ENCODE measurements around the gene RIMKLA. TPM values are rescaled to one million over a fixed set of nuclear protein-coding genes. Genes with fewer than 3 reads are reported as not detected.

The RIMKLA gene
- total and polyA plus RNA-seq, 3 experiments from 2014 or later: 0.24 to 2.0 (median 1.4) TPM

GRCh38 chr1:42381280-42381673, 685 bp downstream of the RIMKLA start:
- no peaks in the 10 kb centered on the region for H3K27me3 ChIP-seq (ENCODE audit: insufficient read depth, low read length, poor library complexity, severe bottlenecking)
- peak overlapping the region in 1 of 8 donors; percentile 11 for H3K27ac Mint-ChIP-seq

GRCh38 chr1:42385283-42385682, 4.7 kb downstream of the RIMKLA start:
- ChIA-PET POLR2A (no interaction called here), CTCF (no interaction called here)
- no peaks in the 10 kb centered on the region for H3K36me3 ChIP-seq (ENCODE audit: insufficient read depth, low read length)
- H3K9me3 ChIP-seq (ENCODE audit: low read length): no peaks in the 10 kb centered on the region
- H3K4me3 Mint-ChIP-seq: no peak overlapping the region
- H3K4me1 Mint-ChIP-seq: peaks cover 0 to 13% (median 3%) of the 10 kb centered on the region in 3 donors
- no peaks in the 10 kb centered on the region for H3K9me3 Mint-ChIP-seq
- no peaks in the 10 kb centered on the region for H3K36me3 Mint-ChIP-seq
- H3K27ac Mint-ChIP-seq: no peak overlapping the region
- H3K27ac ChIP-seq (ENCODE audit: low read depth, low read length): no peak overlapping the region
- H3K4me3 ChIP-seq (ENCODE audit: low read length): no peak overlapping the region
- no peaks in the 10 kb centered on the region for H3K27me3 ChIP-seq (ENCODE audit: insufficient read depth, low read length, poor library complexity, severe bottlenecking)
- DNase-seq: no peak
- peaks cover 19 to 44% of the 10 kb centered on the region in 2 donors for H3K27me3 Mint-ChIP-seq
- no peaks in the 10 kb centered on the region for H3K4me1 ChIP-seq (ENCODE audit: insufficient read depth, low read length)

More at GRCh38 chr1:42381280-42381673, 685 bp downstream of the RIMKLA start:
- no peak overlapping the region for H3K4me3 ChIP-seq (ENCODE audit: low read length)
- no peaks in the 10 kb centered on the region for H3K36me3 ChIP-seq (ENCODE audit: insufficient read depth, low read length)
- no peak overlapping the region for H3K27ac ChIP-seq (ENCODE audit: low read depth, low read length)
- no peaks in the 10 kb centered on the region for H3K9me3 Mint-ChIP-seq
- no peak for DNase-seq
- H3K9me3 ChIP-seq (ENCODE audit: low read length): no peaks in the 10 kb centered on the region
- peaks cover 4% of the 10 kb centered on the region for H3K4me1 ChIP-seq (ENCODE audit: insufficient read depth, low read length)
- no peaks in the 10 kb centered on the region for H3K36me3 Mint-ChIP-seq
- peaks cover 28 to 63% of the 10 kb centered on the region in 2 donors for H3K27me3 Mint-ChIP-seq
- H3K4me1 Mint-ChIP-seq: peaks cover 6 to 19% (median 9%) of the 10 kb centered on the region in 3 donors
- CTCF ChIA-PET: no interaction called here
- H3K4me3 Mint-ChIP-seq: peak overlapping the region in 6 of 7 donors; percentile 52 to 70 (median 67)
- POLR2A ChIA-PET: no interaction called here

GRCh38 chr1:42386051-42386450, 5.5 kb downstream of the RIMKLA start:
- Mint-ChIP-seq H3K27me3 (peaks cover 19 to 44% of the 10 kb centered on the region in 2 donors), H3K36me3 (no peaks in the 10 kb centered on the region), H3K27ac (no peak overlapping the region), H3K4me3 (peak overlapping the region in 1 of 7 donors; percentile 15), H3K9me3 (no peaks in the 10 kb centered on the region), H3K4me1 (peaks cover 0 to 9% (median 3%) of the 10 kb centered on the region in 3 donors)
- Histone ChIP-seq H3K27ac (ENCODE audit: low read depth, low read length) (no peak overlapping the region), H3K4me1 (ENCODE audit: insufficient read depth, low read length) (no peaks in the 10 kb centered on the region), H3K4me3 (ENCODE audit: low read length) (no peak overlapping the region), H3K27me3 (ENCODE audit: insufficient read depth, low read length, poor library complexity, severe bottlenecking) (no peaks in the 10 kb centered on the region), H3K36me3 (ENCODE audit: insufficient read depth, low read length) (no peaks in the 10 kb centered on the region), H3K9me3 (ENCODE audit: low read length) (no peaks in the 10 kb centered on the region)
- ChIA-PET CTCF (no interaction called here), POLR2A (no interaction called here)
- no peak for DNase-seq

GRCh38 chr1:42392255-42392654, 11.7 kb downstream of the RIMKLA start:
- Mint-ChIP-seq H3K36me3 (no peaks in the 10 kb centered on the region), H3K4me3 (no peak overlapping the region), H3K4me1 (no peaks in the 10 kb centered on the region), H3K9me3 (no peaks in the 10 kb centered on the region), H3K27ac (no peak overlapping the region), H3K27me3 (peaks cover 4 to 16% of the 10 kb centered on the region in 2 donors)
- H3K4me3 ChIP-seq (ENCODE audit: low read length): no peak overlapping the region
- no peaks in the 10 kb centered on the region for H3K4me1 ChIP-seq (ENCODE audit: insufficient read depth, low read length)
- no peaks in the 10 kb centered on the region for H3K9me3 ChIP-seq (ENCODE audit: low read length)
- ChIA-PET POLR2A (no interaction called here), CTCF (no interaction called here)
- H3K27me3 ChIP-seq (ENCODE audit: insufficient read depth, low read length, poor library complexity, severe bottlenecking): no peaks in the 10 kb centered on the region
- no peak for DNase-seq
- H3K27ac ChIP-seq (ENCODE audit: low read depth, low read length): no peak overlapping the region
- no peaks in the 10 kb centered on the region for H3K36me3 ChIP-seq (ENCODE audit: insufficient read depth, low read length)

GRCh38 chr1:42392967-42393848, 12.6 kb downstream of the RIMKLA start:
- Mint-ChIP-seq H3K4me3 (no peak overlapping the region), H3K27me3 (peaks cover 2 to 11% of the 10 kb centered on the region in 2 donors), H3K9me3 (no peaks in the 10 kb centered on the region), H3K36me3 (no peaks in the 10 kb centered on the region), H3K27ac (no peak overlapping the region), H3K4me1 (no peaks in the 10 kb centered on the region)
- H3K27ac ChIP-seq (ENCODE audit: low read depth, low read length): no peak overlapping the region
- DNase-seq: no peak
- no peaks in the 10 kb centered on the region for H3K9me3 ChIP-seq (ENCODE audit: low read length)
- POLR2A ChIA-PET: no interaction called here
- no peaks in the 10 kb centered on the region for H3K36me3 ChIP-seq (ENCODE audit: insufficient read depth, low read length)
- H3K4me1 ChIP-seq (ENCODE audit: insufficient read depth, low read length): no peaks in the 10 kb centered on the region
- H3K27me3 ChIP-seq (ENCODE audit: insufficient read depth, low read length, poor library complexity, severe bottlenecking): no peaks in the 10 kb centered on the region
- H3K4me3 ChIP-seq (ENCODE audit: low read length): no peak overlapping the region
- CTCF ChIA-PET: no interaction called here

GRCh38 chr1:42399315-42400100, 18.9 kb downstream of the RIMKLA start:
- POLR2A ChIA-PET: no interaction called here
- H3K27ac Mint-ChIP-seq: no peak overlapping the region
- CTCF ChIA-PET: interaction anchor here (1.1 kb wide), 1 partner anchor 20 kb away, joined by 3 read pairs; no protein-coding TSS in a partner anchor

GRCh38 chr1:42403880-42404400, 23.3 kb downstream of the RIMKLA start:
- no peaks in the 10 kb centered on the region for H3K4me1 Mint-ChIP-seq
- no peaks in the 10 kb centered on the region for H3K36me3 ChIP-seq (ENCODE audit: insufficient read depth, low read length)
- H3K9me3 ChIP-seq (ENCODE audit: low read length): no peaks in the 10 kb centered on the region
- no peaks in the 10 kb centered on the region for H3K36me3 Mint-ChIP-seq
- ChIA-PET CTCF (no interaction called here), POLR2A (no interaction called here)
- no peak overlapping the region for H3K27ac ChIP-seq (ENCODE audit: low read depth, low read length)
- peaks cover 5% of the 10 kb centered on the region for H3K27me3 ChIP-seq (ENCODE audit: insufficient read depth, low read length, poor library complexity, severe bottlenecking)
- no peak overlapping the region for H3K4me3 Mint-ChIP-seq
- no peak overlapping the region for H3K4me3 ChIP-seq (ENCODE audit: low read length)
- H3K27me3 Mint-ChIP-seq: peaks cover 11 to 17% of the 10 kb centered on the region in 2 donors
- peaks cover 0 to 2% (median 0%) of the 10 kb centered on the region in 5 donors for H3K9me3 Mint-ChIP-seq
- no peak overlapping the region for H3K27ac Mint-ChIP-seq
- DNase-seq: no peak
- H3K4me1 ChIP-seq (ENCODE audit: insufficient read depth, low read length): no peaks in the 10 kb centered on the region

More at GRCh38 chr1:42399315-42400100, 18.9 kb downstream of the RIMKLA start:
- Histone ChIP-seq H3K9me3 (ENCODE audit: low read length) (no peaks in the 10 kb centered on the region), H3K4me3 (ENCODE audit: low read length) (no peak overlapping the region), H3K36me3 (ENCODE audit: insufficient read depth, low read length) (no peaks in the 10 kb centered on the region), H3K4me1 (ENCODE audit: insufficient read depth, low read length) (no peaks in the 10 kb centered on the region), H3K27me3 (ENCODE audit: insufficient read depth, low read length, poor library complexity, severe bottlenecking) (peaks cover 5% of the 10 kb centered on the region), H3K27ac (ENCODE audit: low read depth, low read length) (no peak overlapping the region)
- no peak for DNase-seq
- Mint-ChIP-seq H3K27me3 (peaks cover 3 to 5% of the 10 kb centered on the region in 2 donors), H3K9me3 (no peaks in the 10 kb centered on the region), H3K4me1 (no peaks in the 10 kb centered on the region), H3K4me3 (no peak overlapping the region), H3K36me3 (no peaks in the 10 kb centered on the region)

Data from CD8-positive, alpha-beta memory T cell (primary cell).